GM21381 (cell line): ENCODE data around the gene SLC25A36.
"Not testable (repeated sequence)": the region's sequence is repeated elsewhere in the genome, so short reads cannot be mapped to it uniquely, and the experiment has no call there.

Experiments
- ATAC-seq: cut with Tn5 transposase; IDR thresholded peaks from one replicate; pipeline ENCODE4 v1.9.1; 2021; ENCODE audit warnings: mild to moderate bottlenecking, moderate library complexity; ENCODE audit not compliant: unreplicated experiment

The SLC25A36 gene

GRCh38 chr3:140994316-140994715 is 52.7 kb downstream of the SLC25A36 start:
- ATAC-seq: no peak

- not testable (repeated sequence) for ATAC-seq
Observed at GRCh38 chr3:140994861-140995260, 53.2 kb downstream of the SLC25A36 start.

GRCh38 chr3:140995881-140996280 is 54.2 kb downstream of the SLC25A36 start:
- ATAC-seq: no peak

GRCh38 chr3:141000027-141000663 is 58.5 kb downstream of the SLC25A36 start:
- ATAC-seq: no peak

GRCh38 chr3:141000686-141001085 is 59.0 kb downstream of the SLC25A36 start:
- no peak for ATAC-seq

GRCh38 chr3:141006344-141006743 is 64.7 kb downstream of the SLC25A36 start:
- no peak for ATAC-seq

GRCh38 chr3:141009496-141009895 is 67.9 kb downstream of the SLC25A36 start:
- ATAC-seq: no peak

GRCh38 chr3:141011232-141011996 is 69.8 kb downstream of the SLC25A36 start:
- ATAC-seq: peak; percentile 90

GRCh38 chr3:141011997-141012262 is 70.3 kb downstream of the SLC25A36 start:
- peak; percentile 29 for ATAC-seq

- ATAC-seq: no peak
Observed at GRCh38 chr3:141012571-141012970, 70.9 kb downstream of the SLC25A36 start.

- ATAC-seq: no peak
Observed at GRCh38 chr3:141015481-141015880, 73.8 kb downstream of the SLC25A36 start.

GRCh38 chr3:141017366-141018322 is 76.0 kb downstream of the SLC25A36 start:
- ATAC-seq: not testable (repeated sequence)

GRCh38 chr3:141019244-141019643 is 77.6 kb downstream of the SLC25A36 start:
- ATAC-seq: no peak

- ATAC-seq: no peak
Observed at GRCh38 chr3:141020143-141020830, 78.7 kb downstream of the SLC25A36 start.

- ATAC-seq: no peak
Observed at GRCh38 chr3:141021261-141021660, 79.6 kb downstream of the SLC25A36 start.
